ENCODE results near the gene TGIF2LX.
"Not testable (repeated sequence)": the region's sequence is repeated elsewhere in the genome, so short reads cannot be mapped to it uniquely, and the experiment has no call there.

Gene TGIF2LX

DNA sequence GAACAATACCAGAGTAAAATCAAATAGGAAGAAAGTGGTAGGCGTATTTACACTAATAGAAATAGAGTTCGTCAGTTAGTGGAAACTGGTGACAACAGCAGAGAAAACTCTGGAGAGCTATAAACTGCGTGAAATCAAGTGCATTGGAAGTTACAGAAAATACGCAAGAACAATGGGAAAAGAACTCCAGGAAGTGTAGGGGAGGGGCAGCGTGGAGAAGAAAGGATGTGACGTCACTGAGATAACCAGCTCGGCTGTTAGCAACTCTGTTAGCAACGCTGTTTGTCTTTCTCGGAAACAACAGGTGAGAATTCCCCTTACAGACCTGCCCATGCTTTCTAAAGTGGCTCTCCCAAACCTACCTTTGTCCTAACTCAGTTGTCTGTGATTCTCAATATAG is at the start of gene TGIF2LX:
Gene TGIF2LX, plus strand, starts transcription at position 244 of the 400 bp plus-strand sequence. CDS start 178 bp downstream, outside the sequence.
- DNase-seq (ENCODE audit: low spot score): not testable (repeated sequence)

DNA sequence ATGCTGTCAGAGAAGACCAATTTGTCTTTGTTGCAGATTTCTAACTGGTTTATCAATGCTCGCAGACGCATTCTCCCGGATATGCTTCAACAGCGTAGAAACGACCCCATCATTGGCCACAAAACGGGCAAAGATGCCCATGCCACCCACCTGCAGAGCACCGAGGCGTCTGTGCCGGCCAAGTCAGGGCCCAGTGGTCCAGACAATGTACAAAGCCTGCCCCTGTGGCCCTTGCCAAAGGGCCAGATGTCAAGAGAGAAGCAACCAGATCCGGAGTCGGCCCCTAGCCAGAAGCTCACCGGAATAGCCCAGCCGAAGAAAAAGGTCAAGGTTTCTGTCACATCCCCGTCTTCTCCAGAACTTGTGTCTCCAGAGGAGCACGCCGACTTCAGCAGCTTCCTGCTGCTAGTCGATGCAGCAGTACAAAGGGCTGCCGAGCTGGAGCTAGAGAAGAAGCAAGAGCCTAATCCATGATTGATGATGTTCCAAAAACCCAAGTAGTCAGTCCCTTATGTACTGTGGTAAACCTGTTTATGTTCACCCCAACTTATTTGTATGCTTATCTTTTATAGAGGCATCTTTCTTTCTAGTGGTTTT is 728 bp downstream of the TGIF2LX start:
- DNase-seq (ENCODE audit: low spot score): not testable (repeated sequence)

DNA sequence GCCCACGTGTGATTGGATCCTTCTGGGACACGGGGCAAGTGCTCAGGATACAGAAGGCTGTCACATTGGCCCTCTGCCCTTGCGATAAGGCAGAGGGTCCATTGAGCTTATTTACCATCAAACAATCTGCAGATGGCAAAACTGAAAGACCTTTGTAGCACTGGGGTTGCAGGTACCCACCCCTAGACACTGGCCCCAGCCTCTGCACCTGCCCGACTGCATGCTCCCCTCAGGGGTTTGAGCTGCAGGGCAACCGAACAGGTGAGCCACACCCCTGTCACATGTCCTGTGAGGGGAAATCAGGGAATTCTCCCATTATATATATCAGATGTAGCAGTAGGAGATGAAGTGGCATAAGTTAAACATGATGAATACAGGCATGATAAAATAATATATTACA is 21.4 kb downstream of the TGIF2LX start:
- not testable (repeated sequence) for DNase-seq (ENCODE audit: low spot score)

DNA sequence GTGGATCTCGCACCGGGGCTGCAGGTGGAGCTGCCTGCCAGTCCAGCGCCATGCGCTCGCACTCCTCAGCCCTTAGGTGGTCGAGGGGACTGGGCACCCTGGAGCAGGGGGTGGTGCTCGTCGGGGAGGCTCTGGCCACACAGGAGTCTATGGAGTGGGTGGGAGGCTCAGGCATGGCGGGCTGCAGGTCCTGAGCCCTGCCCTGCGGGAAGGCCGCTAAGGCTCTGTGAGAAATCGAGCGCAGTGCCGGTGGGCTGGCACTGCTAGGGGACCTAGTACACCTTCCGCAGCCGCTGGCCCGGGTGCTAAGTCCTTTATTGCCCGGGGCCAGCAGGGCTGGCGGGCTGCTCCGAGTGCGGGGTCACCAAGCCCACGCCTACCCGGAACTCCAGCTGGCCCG is 43.9 kb downstream of the TGIF2LX start:
- DNase-seq (ENCODE audit: low spot score): not testable (repeated sequence)

Data from SW480 (cell line).